Inflammatory macrophage treated with lipopolysaccharide for 1 hour (primary cell): Measurements from ENCODE around the gene PCNT.
"Not testable (repeated sequence)": the region's sequence is repeated elsewhere in the genome, so short reads cannot be mapped to it uniquely, and the experiment has no call there.

Experiments
- DNase-seq, 2 donors: peaks; one replicate each; pipeline ENCODE4 v3.0.0-alpha.2; 2020 to 2022

Gene PCNT

GRCh38 chr21:46428987-46429710, 105.2 kb downstream of the PCNT start:
- no peak for DNase-seq

GRCh38 chr21:46429754-46430681, 106.1 kb downstream of the PCNT start:
- DNase-seq, result no peak

GRCh38 chr21:46431448-46431847, 107.5 kb downstream of the PCNT start:
- DNase-seq, result no peak

GRCh38 chr21:46431884-46432488, 108.0 kb downstream of the PCNT start:
- peak; percentile 48 to 60 for DNase-seq

- DNase-seq, result not testable (repeated sequence)
These were observed 109.2 kb downstream of the PCNT start for GRCh38 chr21:46433116-46433515.

GRCh38 chr21:46434322-46434958, 110.5 kb downstream of the PCNT start:
- DNase-seq, result no peak

- no peak for DNase-seq
These were observed 111.9 kb downstream of the PCNT start for GRCh38 chr21:46435786-46436227.

- no peak for DNase-seq
These were observed 112.7 kb downstream of the PCNT start for GRCh38 chr21:46436621-46437020.

- DNase-seq, result no peak
These were observed 113.1 kb downstream of the PCNT start for GRCh38 chr21:46437096-46437498.

- DNase-seq, result no peak
These were observed 113.6 kb downstream of the PCNT start for GRCh38 chr21:46437511-46437910.

- no peak for DNase-seq
These were observed 114.3 kb downstream of the PCNT start for GRCh38 chr21:46438241-46438640.

GRCh38 chr21:46439906-46440305, 116.0 kb downstream of the PCNT start:
- DNase-seq, result no peak

GRCh38 chr21:46441331-46441730, 117.4 kb downstream of the PCNT start:
- no peak for DNase-seq

GRCh38 chr21:46441961-46442498, 118.1 kb downstream of the PCNT start:
- no peak for DNase-seq

- DNase-seq, result no peak
These were observed 119.0 kb downstream of the PCNT start for GRCh38 chr21:46442938-46443337.

- no peak for DNase-seq
These were observed 120.0 kb downstream of the PCNT start for GRCh38 chr21:46443910-46444309.

- DNase-seq, result no peak
These were observed 124.2 kb downstream of the PCNT start for GRCh38 chr21:46448108-46448507.

GRCh38 chr21:46448855-46449254, 124.9 kb downstream of the PCNT start:
- DNase-seq, result not testable (repeated sequence)

- no peak for DNase-seq
These were observed 128.8 kb downstream of the PCNT start for GRCh38 chr21:46452710-46453109.

- DNase-seq, result no peak
These were observed 130.2 kb downstream of the PCNT start for GRCh38 chr21:46454142-46454541.

GRCh38 chr21:46454634-46455390, 130.9 kb downstream of the PCNT start:
- peak in 1 of 2 donors; percentile 33 for DNase-seq
